UCSD-AML1 (cell line): ENCODE data around the gene SIGLEC6.
A peak's percentile ranks its signal among the peaks of the same experiment; 100 is the strongest.

Source experiments
- DNase-seq: peaks from one replicate; lab custom pipeline; 2025; ENCODE audit not compliant: unreplicated experiment; lab: John Stamatoyannopoulos, UW

SIGLEC6 gene

GRCh38 chr19:51549533-51550324, 18.3 kb upstream of the SIGLEC6 start:
- no peak for DNase-seq

GRCh38 chr19:51548891-51549305, 17.4 kb upstream of the SIGLEC6 start:
- DNase-seq = no peak

GRCh38 chr19:51548213-51548651, 16.8 kb upstream of the SIGLEC6 start:
- DNase-seq = no peak

GRCh38 chr19:51547397-51548212, 16.1 kb upstream of the SIGLEC6 start:
- no peak for DNase-seq

- peak; percentile 70 for DNase-seq
Observed at GRCh38 chr19:51546650-51547396, 15.4 kb upstream of the SIGLEC6 start.

GRCh38 chr19:51546107-51546649, 14.7 kb upstream of the SIGLEC6 start:
- DNase-seq = no peak

- DNase-seq = no peak
Observed at GRCh38 chr19:51544038-51544437, 12.6 kb upstream of the SIGLEC6 start.

GRCh38 chr19:51542699-51543098, 11.2 kb upstream of the SIGLEC6 start:
- no peak for DNase-seq

GRCh38 chr19:51541458-51542357, 10.2 kb upstream of the SIGLEC6 start:
- DNase-seq = no peak

- DNase-seq = no peak
Observed at GRCh38 chr19:51539821-51540366, 8.4 kb upstream of the SIGLEC6 start.

GRCh38 chr19:51535535-51535934, 4.1 kb upstream of the SIGLEC6 start:
- no peak for DNase-seq

GRCh38 chr19:51530616-51531015, 854 bp downstream of the SIGLEC6 start:
- no peak for DNase-seq

GRCh38 chr19:51529301-51529700, 2.2 kb downstream of the SIGLEC6 start:
- DNase-seq = no peak

GRCh38 chr19:51525651-51526050, 5.8 kb downstream of the SIGLEC6 start:
- DNase-seq = no peak

GRCh38 chr19:51524666-51525264, 6.7 kb downstream of the SIGLEC6 start:
- no peak for DNase-seq

GRCh38 chr19:51521781-51522180, 9.7 kb downstream of the SIGLEC6 start:
- no peak for DNase-seq

- DNase-seq = no peak
Observed at GRCh38 chr19:51521357-51521756, 10.1 kb downstream of the SIGLEC6 start.

GRCh38 chr19:51520728-51521127, 10.7 kb downstream of the SIGLEC6 start:
- no peak for DNase-seq

GRCh38 chr19:51514866-51515481, 16.5 kb downstream of the SIGLEC6 start:
- DNase-seq = no peak
